ENCODE results near the gene ZFYVE27. TPM values are rescaled to one million over a fixed set of nuclear protein-coding genes. Genes with fewer than 3 reads are reported as not detected.

ZFYVE27 gene
- total and polyA plus RNA-seq, 7 donors = 7.2 to 42.2 (median 11.0) TPM

- peaks cover 3 to 16% (median 3%) of the 10 kb centered on the region in 3 donors for H3K27me3 ChIP-seq
- intact Hi-C loops (cut with DNase I) = loop anchor here (10.0 kb wide), 1 partner anchor 248 kb away; no protein-coding TSS in a partner anchor
- no peak overlapping the region for H3K4me3 ChIP-seq
- H3K36me3 ChIP-seq = no peaks in the 10 kb centered on the region
- no peak overlapping the region for H3K27ac ChIP-seq
- DNase-seq = no peak
- peaks cover 0 to 8% (median 1%) of the 10 kb centered on the region in 4 donors for H3K9me3 ChIP-seq
- no peak for TF ChIP-seq POLR2AphosphoS5 (IDR thresholded peaks at IDR 0.05)
- TF ChIP-seq CTCF (IDR thresholded peaks at IDR 0.05) = no peak
- no peak for TF ChIP-seq POLR2A (IDR thresholded peaks at IDR 0.05)
- TF ChIP-seq EP300 (IDR thresholded peaks at IDR 0.05) = no peak
- WGBS, 2 donors = 30 to 40% methylated on average over 3 of the region's 3 CpGs
- no peaks in the 10 kb centered on the region for H3K4me1 ChIP-seq
Measured at GRCh38 chr10:97796651-97797050, 59.7 kb downstream of the ZFYVE27 start.

GRCh38 chr10:97798958-97799610, 62.2 kb downstream of the ZFYVE27 start:
- Histone ChIP-seq H3K36me3 (no peaks in the 10 kb centered on the region), H3K9me3 (peaks cover 0 to 8% (median 1%) of the 10 kb centered on the region in 4 donors), H3K27me3 (peaks cover 0 to 16% (median 3%) of the 10 kb centered on the region in 3 donors), H3K4me3 (no peak overlapping the region), H3K27ac (no peak overlapping the region), H3K4me1 (no peaks in the 10 kb centered on the region)
- no peak for DNase-seq
- WGBS, 2 donors = 90 to 92% methylated on average over 1 of the region's 1 CpG
- no peak for TF ChIP-seq POLR2AphosphoS5 (IDR thresholded peaks at IDR 0.05)
- no peak for TF ChIP-seq POLR2A (IDR thresholded peaks at IDR 0.05)
- TF ChIP-seq CTCF (IDR thresholded peaks at IDR 0.05) = no peak
- TF ChIP-seq EP300 (IDR thresholded peaks at IDR 0.05) = no peak
- intact Hi-C loops (cut with DNase I) = loop anchor here (10.0 kb wide), 1 partner anchor 246 kb away; no protein-coding TSS in a partner anchor

GRCh38 chr10:97800474-97800873, 63.5 kb downstream of the ZFYVE27 start:
- WGBS, 2 donors = 82 to 90% methylated on average over 9 of the region's 9 CpGs
- Histone ChIP-seq H3K9me3 (peaks cover 0 to 8% (median 1%) of the 10 kb centered on the region in 4 donors), H3K27me3 (peaks cover 0 to 16% (median 3%) of the 10 kb centered on the region in 3 donors), H3K27ac (no peak overlapping the region), H3K4me1 (peaks cover 0 to under 1% (median 0%) of the 10 kb centered on the region in 4 donors), H3K4me3 (no peak overlapping the region), H3K36me3 (no peaks in the 10 kb centered on the region)
- intact Hi-C loops (cut with DNase I) = no loop called here
- TF ChIP-seq EP300 (IDR thresholded peaks at IDR 0.05) (no peak), CTCF (IDR thresholded peaks at IDR 0.05) (no peak), POLR2A (IDR thresholded peaks at IDR 0.05) (no peak), POLR2AphosphoS5 (IDR thresholded peaks at IDR 0.05) (no peak)
- DNase-seq = no peak

- Histone ChIP-seq H3K4me3 (no peak overlapping the region), H3K4me1 (peaks cover 0 to 5% (median 0%) of the 10 kb centered on the region in 4 donors), H3K36me3 (no peaks in the 10 kb centered on the region), H3K27me3 (peaks cover 0 to 16% (median 3%) of the 10 kb centered on the region in 3 donors), H3K27ac (no peak overlapping the region), H3K9me3 (peaks cover 0 to 8% (median 1%) of the 10 kb centered on the region in 4 donors)
- 49 to 71% methylated on average over 5 of the region's 5 CpGs for WGBS, 2 donors
- intact Hi-C loops (cut with DNase I) = no loop called here
- TF ChIP-seq CTCF (IDR thresholded peaks at IDR 0.05) (no peak), POLR2A (IDR thresholded peaks at IDR 0.05) (no peak), POLR2AphosphoS5 (IDR thresholded peaks at IDR 0.05) (no peak), EP300 (IDR thresholded peaks at IDR 0.05) (no peak)
- DNase-seq = no peak
Measured at GRCh38 chr10:97801422-97801821, 64.5 kb downstream of the ZFYVE27 start.

Data from sigmoid colon (tissue), 7 donors.